Activated CD4-positive, alpha-beta T cell treated with anti-CD3 and anti-CD28 coated beads for 24 hours (primary cell): ENCODE measurements around the gene NPL.

ENCODE experiments used
- DNase-seq, 2 donors: peaks; one replicate each; pipeline ENCODE4 v3.0.0-alpha.2; 2020; ENCODE audit warnings: low read depth in 2 of 2

NPL gene

DNA sequence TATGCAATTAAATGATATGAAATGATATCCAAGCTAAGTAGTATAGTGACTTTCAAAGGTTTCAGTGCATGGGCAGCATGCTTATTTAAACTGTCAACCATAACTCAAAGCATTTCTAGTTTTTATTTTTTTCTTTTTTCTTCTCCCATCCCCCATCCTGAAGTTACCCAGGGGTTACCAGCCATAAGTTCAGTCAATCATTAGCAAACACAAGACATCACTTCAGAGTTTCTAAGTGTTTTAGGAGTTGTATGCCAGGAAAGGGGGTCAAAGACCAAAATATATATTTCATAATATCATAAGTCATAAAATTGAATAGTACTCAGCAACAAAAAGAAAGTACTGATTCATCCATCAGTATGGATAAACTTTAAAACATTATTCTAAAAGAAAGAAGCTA lies 78.3 kb downstream of the NPL start:
- DNase-seq = no peak

GRCh38 chr1:182869241-182869666 lies 79.7 kb downstream of the NPL start:
- DNase-seq = no peak

GRCh38 chr1:182872881-182873280 lies 83.3 kb downstream of the NPL start:
- no peak for DNase-seq

- no peak for DNase-seq
Observed at GRCh38 chr1:182875889-182876288, 86.3 kb downstream of the NPL start.

GRCh38 chr1:182877331-182877730 lies 87.8 kb downstream of the NPL start:
- no peak for DNase-seq

- no peak for DNase-seq
Observed at GRCh38 chr1:182877842-182878241, 88.3 kb downstream of the NPL start.
